ENCODE measurements around the gene APP. TPM values are rescaled to one million over a fixed set of nuclear protein-coding genes. Genes with fewer than 3 reads are reported as not detected.
"Not testable (repeated sequence)": the region's sequence is repeated elsewhere in the genome, so short reads cannot be mapped to it uniquely, and the experiment has no call there.

APP gene
- total and polyA plus RNA-seq, 3 donors from 2014 or later = 390 to 670 (median 409) TPM

DNA sequence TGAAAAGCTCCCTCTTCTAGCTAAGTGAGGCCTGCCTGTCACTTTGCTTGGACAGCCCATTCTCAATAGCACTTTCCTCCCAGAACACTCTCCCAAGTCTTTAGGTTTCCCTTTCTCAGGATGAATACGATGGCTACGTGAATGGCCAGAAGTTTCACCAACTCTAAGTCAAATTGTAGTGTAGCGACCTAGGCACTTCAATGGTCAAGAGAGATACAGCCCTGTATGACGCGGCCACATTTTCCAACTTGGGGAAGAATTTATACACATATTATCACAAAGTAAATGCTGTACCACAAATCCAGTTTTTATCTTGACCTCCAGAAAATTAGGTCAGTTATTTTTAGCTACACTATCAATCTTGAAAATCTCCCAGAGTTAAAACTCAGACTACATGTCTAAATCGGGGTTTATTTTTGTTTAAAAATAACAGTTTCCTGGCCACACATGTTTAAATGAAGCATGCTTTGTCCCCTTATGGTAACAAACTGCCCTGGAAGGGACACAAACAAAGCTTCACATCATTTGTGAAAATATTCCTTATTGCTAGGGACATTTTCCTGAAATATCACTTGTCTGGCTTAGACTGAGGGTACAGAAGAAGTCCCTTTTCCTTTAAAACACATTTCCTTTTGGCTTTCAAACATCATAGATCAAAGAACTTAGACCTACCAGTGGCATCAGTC is 243.2 kb downstream of the APP start:
- 47 to 55% methylated on average over 6 of the region's 6 CpGs for WGBS, 2 donors
- Histone ChIP-seq H3K27me3 (no peaks in the 10 kb centered on the region), H3K4me3 (no peak overlapping the region), H3K4me1 (peaks cover 45% of the 10 kb centered on the region), H3K9me3 (no peaks in the 10 kb centered on the region), H3K27ac (peak overlapping the region; percentile 4 to 71), H3K36me3 (ENCODE audit: low read depth, missing control alignments) (no peaks in the 10 kb centered on the region)
- intact Hi-C loops (cut with DNase I; ENCODE audit: low total_unique reads) = no loop called here
- TF ChIP-seq, protein P1, sequence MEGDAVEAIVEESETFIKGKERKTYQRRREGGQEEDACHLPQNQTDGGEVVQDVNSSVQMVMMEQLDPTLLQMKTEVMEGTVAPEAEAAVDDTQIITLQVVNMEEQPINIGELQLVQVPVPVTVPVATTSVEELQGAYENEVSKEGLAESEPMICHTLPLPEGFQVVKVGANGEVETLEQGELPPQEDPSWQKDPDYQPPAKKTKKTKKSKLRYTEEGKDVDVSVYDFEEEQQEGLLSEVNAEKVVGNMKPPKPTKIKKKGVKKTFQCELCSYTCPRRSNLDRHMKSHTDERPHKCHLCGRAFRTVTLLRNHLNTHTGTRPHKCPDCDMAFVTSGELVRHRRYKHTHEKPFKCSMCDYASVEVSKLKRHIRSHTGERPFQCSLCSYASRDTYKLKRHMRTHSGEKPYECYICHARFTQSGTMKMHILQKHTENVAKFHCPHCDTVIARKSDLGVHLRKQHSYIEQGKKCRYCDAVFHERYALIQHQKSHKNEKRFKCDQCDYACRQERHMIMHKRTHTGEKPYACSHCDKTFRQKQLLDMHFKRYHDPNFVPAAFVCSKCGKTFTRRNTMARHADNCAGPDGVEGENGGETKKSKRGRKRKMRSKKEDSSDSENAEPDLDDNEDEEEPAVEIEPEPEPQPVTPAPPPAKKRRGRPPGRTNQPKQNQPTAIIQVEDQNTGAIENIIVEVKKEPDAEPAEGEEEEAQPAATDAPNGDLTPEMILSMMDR (IDR thresholded peaks at IDR 0.05) = no peak
- TF ChIP-seq POLR2A (IDR thresholded peaks at IDR 0.05) = no peak
- no peak for DNase-seq

DNA sequence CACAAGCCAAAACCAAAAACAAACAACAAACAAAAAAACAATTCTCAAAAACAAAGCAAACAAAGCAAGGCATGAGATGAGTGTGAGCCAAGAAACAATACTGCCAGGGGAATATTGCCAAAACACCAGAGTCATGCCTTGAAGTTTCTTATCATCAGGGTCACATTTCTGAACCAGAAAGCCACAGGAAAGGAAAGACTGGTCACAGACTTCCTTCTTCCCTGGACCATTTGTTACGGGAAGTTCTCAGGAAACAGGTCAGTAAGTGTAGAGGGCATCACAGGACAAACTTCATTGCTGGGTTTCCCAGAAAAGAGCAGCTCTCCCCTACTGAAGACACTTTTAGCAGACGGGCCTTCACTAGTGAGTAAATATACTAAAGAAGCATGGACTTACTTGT is 244.6 kb downstream of the APP start:
- TF ChIP-seq POLR2A (IDR thresholded peaks at IDR 0.05) = no peak
- TF ChIP-seq, protein P1 (IDR thresholded peaks at IDR 0.05) = no peak
- Histone ChIP-seq H3K9me3 (no peaks in the 10 kb centered on the region), H3K36me3 (ENCODE audit: low read depth, missing control alignments) (no peaks in the 10 kb centered on the region), H3K27me3 (no peaks in the 10 kb centered on the region), H3K4me1 (peaks cover 31% of the 10 kb centered on the region), H3K4me3 (no peak overlapping the region), H3K27ac (peak overlapping the region; percentile 46 to 57)
- no peak for DNase-seq
- intact Hi-C loops (cut with DNase I; ENCODE audit: low total_unique reads) = no loop called here
- WGBS, 2 donors = 32 to 34% methylated on average over 2 of the region's 2 CpGs

DNA sequence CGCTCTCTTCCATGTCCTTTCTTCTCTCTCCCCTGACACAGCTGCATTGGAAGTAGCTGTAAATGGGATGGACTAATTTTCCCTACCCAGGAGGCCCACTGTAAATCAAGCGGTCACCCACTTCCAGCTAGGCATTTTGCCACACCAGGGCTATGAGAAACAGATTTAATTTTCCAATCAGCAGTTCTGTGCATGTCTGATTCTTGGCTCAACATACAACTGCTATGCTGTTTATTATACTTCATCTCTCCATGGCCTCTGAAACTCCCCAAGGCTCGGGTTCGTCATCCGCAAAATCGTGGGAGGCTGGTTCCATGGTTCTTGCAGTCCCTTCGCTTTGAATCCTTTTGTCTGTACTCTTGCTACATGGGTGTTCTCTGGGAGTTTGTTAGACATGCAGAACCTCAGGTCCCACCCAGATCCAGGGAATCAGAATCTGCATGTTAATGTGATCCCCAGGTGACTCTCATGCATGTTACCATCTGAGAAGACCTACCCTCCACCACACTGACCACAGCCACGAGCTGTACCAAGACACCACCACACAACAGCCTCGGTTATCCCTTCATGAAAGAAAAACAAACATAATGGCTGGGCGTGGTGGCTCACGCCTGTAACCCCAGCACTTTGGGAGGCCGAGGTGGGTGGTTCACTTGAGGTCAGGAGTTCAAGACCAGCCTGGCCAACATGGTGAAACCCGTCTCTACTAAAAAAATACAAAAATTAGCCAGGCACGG is 245.3 kb downstream of the APP start:
- Histone ChIP-seq H3K27me3 (no peaks in the 10 kb centered on the region), H3K4me1 (peaks cover 31% of the 10 kb centered on the region), H3K27ac (peak overlapping the region; percentile 37 to 46), H3K4me3 (no peak overlapping the region), H3K9me3 (no peaks in the 10 kb centered on the region), H3K36me3 (ENCODE audit: low read depth, missing control alignments) (no peaks in the 10 kb centered on the region)
- intact Hi-C loops (cut with DNase I; ENCODE audit: low total_unique reads) = no loop called here
- no peak for DNase-seq
- TF ChIP-seq, protein P1 (IDR thresholded peaks at IDR 0.05) = no peak
- TF ChIP-seq POLR2A (IDR thresholded peaks at IDR 0.05) = no peak
- 87% methylated on average over 14 of the region's 14 CpGs for WGBS, 2 donors

DNA sequence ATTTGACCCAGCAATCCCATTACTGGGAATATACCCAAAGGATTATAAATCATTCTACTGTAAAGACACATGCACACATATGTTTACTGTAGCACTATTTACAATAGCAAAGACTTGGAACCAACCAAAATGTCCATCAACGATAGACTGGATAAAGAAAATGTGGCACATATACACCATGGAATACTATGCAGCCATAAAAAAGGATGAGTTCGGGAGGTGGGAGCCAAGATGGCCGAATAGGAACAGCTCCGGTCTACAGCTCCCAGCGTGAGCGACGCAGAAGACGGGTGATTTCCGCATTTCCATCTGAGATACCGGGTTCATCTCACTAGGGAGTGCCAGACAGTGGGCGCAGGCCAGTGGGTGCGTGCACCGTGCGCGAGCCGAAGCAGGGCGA is 252.4 kb downstream of the APP start:
- H3K27me3 ChIP-seq; H3K36me3 ChIP-seq (ENCODE audit: low read depth, missing control alignments); H3K4me3 ChIP-seq; H3K27ac ChIP-seq; H3K9me3 ChIP-seq; DNase-seq; intact Hi-C loops (cut with DNase I; ENCODE audit: low total_unique reads); H3K4me1 ChIP-seq: not testable (repeated sequence)
- 95 to 97% methylated on average over 11 to 15 of the region's 17 CpGs for WGBS, 2 donors

DNA sequence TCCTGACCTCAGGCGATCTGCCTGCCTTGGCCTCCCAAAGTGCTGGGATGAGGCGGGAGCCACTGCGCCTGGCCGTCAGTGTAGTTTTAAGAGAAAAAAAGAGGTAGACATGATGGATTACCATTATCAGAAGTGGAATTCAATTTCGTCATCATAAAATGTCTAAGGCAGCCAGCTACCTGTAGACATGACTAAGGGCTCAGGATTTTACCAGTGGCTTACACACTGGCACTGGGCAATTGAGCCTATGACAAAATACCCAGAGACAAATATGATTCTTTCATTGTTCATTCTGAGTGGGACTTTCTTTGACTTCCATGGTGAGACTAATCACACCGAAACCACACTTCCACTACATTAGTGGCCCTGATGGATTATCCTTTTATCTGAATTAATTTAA is 254.3 kb downstream of the APP start:
- no peaks in the 10 kb centered on the region for H3K36me3 ChIP-seq (ENCODE audit: low read depth, missing control alignments)
- no peaks in the 10 kb centered on the region for H3K9me3 ChIP-seq
- intact Hi-C loops (cut with DNase I; ENCODE audit: low total_unique reads) = no loop called here
- H3K4me3 ChIP-seq = no peak overlapping the region
- 89 to 96% methylated on average over 6 of the region's 6 CpGs for WGBS, 2 donors
- no peaks in the 10 kb centered on the region for H3K27me3 ChIP-seq
- DNase-seq = no peak
- H3K4me1 ChIP-seq = no peaks in the 10 kb centered on the region
- H3K27ac ChIP-seq = no peak overlapping the region
- TF ChIP-seq, protein P1 (IDR thresholded peaks at IDR 0.05) = no peak
- no peak for TF ChIP-seq POLR2A (IDR thresholded peaks at IDR 0.05)
